T-helper 22 cell (primary cell): Measurements from ENCODE around the gene TLK2.
"Not testable (repeated sequence)": the region's sequence is repeated elsewhere in the genome, so short reads cannot be mapped to it uniquely, and the experiment has no call there.

Experiments
- DNase-seq: peaks from one replicate; pipeline ENCODE4 v3.0.0-alpha.2; 2020; ENCODE audit warnings: low read depth

The TLK2 gene

GRCh38 chr17:62490990-62491389 is 12.4 kb downstream of the TLK2 start:
- DNase-seq = not testable (repeated sequence)

GRCh38 chr17:62493049-62493655 is 14.5 kb downstream of the TLK2 start:
- DNase-seq = not testable (repeated sequence)

- DNase-seq = not testable (repeated sequence)
These were observed 15.4 kb downstream of the TLK2 start for GRCh38 chr17:62494073-62494472.

GRCh38 chr17:62496344-62496743 is 17.7 kb downstream of the TLK2 start:
- DNase-seq = not testable (repeated sequence)

GRCh38 chr17:62498796-62499195 is 20.2 kb downstream of the TLK2 start:
- DNase-seq = not testable (repeated sequence)

- DNase-seq = not testable (repeated sequence)
These were observed 21.8 kb downstream of the TLK2 start for GRCh38 chr17:62500463-62500862.

- not testable (repeated sequence) for DNase-seq
These were observed 26.2 kb downstream of the TLK2 start for GRCh38 chr17:62504857-62505256.

GRCh38 chr17:62507191-62507836 is 28.7 kb downstream of the TLK2 start:
- not testable (repeated sequence) for DNase-seq

- DNase-seq = not testable (repeated sequence)
These were observed 31.7 kb downstream of the TLK2 start for GRCh38 chr17:62510247-62510819.

GRCh38 chr17:62511014-62511413 is 32.4 kb downstream of the TLK2 start:
- not testable (repeated sequence) for DNase-seq

- not testable (repeated sequence) for DNase-seq
These were observed 37.8 kb downstream of the TLK2 start for GRCh38 chr17:62516376-62516775.

GRCh38 chr17:62521295-62521694 is 42.7 kb downstream of the TLK2 start:
- not testable (repeated sequence) for DNase-seq

- not testable (repeated sequence) for DNase-seq
These were observed 45.5 kb downstream of the TLK2 start for GRCh38 chr17:62524077-62524476.

- not testable (repeated sequence) for DNase-seq
These were observed 46.7 kb downstream of the TLK2 start for GRCh38 chr17:62525317-62525716.

GRCh38 chr17:62530936-62531335 is 52.3 kb downstream of the TLK2 start:
- DNase-seq = not testable (repeated sequence)

GRCh38 chr17:62536557-62536956 is 57.9 kb downstream of the TLK2 start:
- not testable (repeated sequence) for DNase-seq

GRCh38 chr17:62541073-62541472 is 62.4 kb downstream of the TLK2 start:
- DNase-seq = not testable (repeated sequence)

GRCh38 chr17:62543278-62543775 is 64.7 kb downstream of the TLK2 start:
- DNase-seq = not testable (repeated sequence)

- DNase-seq = not testable (repeated sequence)
These were observed 67.4 kb downstream of the TLK2 start for GRCh38 chr17:62546066-62546465.

- peak; percentile 3 for DNase-seq
These were observed 74.4 kb downstream of the TLK2 start for GRCh38 chr17:62552851-62553659.

GRCh38 chr17:62557532-62557931 is 78.9 kb downstream of the TLK2 start:
- DNase-seq = not testable (repeated sequence)

- DNase-seq = not testable (repeated sequence)
These were observed 80.3 kb downstream of the TLK2 start for GRCh38 chr17:62558941-62559340.
